ENCODE results near the gene SHC3. TPM values are rescaled to one million over a fixed set of nuclear protein-coding genes. Genes with fewer than 3 reads are reported as not detected.

Gene SHC3
- total and polyA plus RNA-seq, 2 experiments from 2014 or later = 1.3 to 2.9 TPM

DNA sequence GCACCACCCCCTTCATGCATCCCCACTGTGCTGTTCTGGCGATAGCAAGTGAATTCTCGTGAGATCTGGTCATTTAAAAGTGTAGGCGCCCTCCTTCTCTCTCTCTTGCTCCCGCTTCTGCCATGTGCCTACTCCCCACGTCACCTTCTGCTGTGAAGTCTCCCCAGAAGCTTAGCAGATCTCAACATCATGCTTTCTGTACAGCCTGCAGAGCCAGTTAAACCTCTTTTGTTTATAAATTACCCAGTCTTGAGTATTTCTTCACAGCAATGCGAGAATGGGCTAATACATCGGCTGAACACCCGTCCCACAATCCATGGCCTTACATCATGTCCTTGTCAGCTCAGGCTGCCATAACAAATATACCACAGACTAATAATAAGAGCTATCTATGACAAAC lies 17.4 kb downstream of the SHC3 start:
- H3K4me3 ChIP-seq = no peak overlapping the region
- no peaks in the 10 kb centered on the region for H3K27me3 ChIP-seq (ENCODE audit: insufficient read depth)
- no peaks in the 10 kb centered on the region for H3F3A ChIP-seq (replicated peaks; ENCODE audit: low read depth)
- DNase-seq (ENCODE audit: low spot score) (no peak), ATAC-seq (no peak)
- H4K20me1 ChIP-seq (replicated peaks; ENCODE audit: insufficient read depth) = no peaks in the 10 kb centered on the region
- no peak overlapping the region for H3K27ac ChIP-seq (ENCODE audit: low read depth)
- peaks cover 5% of the 10 kb centered on the region; the same call in 2 of the 3 replicates for H3K4me1 Mint-ChIP-seq
- H3K27me3 Mint-ChIP-seq (ENCODE audit: insufficient read depth, low read depth, poor library complexity) = peaks cover 5% of the 10 kb centered on the region
- no peak overlapping the region for H3K4me3 Mint-ChIP-seq
- H3K36me3 ChIP-seq (ENCODE audit: insufficient read depth) = no peaks in the 10 kb centered on the region
- H3K27ac Mint-ChIP-seq = no peak overlapping the region
- H3K79me2 ChIP-seq (replicated peaks; ENCODE audit: insufficient read depth) = no peaks in the 10 kb centered on the region
- no peak for TF ChIP-seq EZH2 (IDR thresholded peaks at IDR 0.05; ENCODE audit: low read depth, unreplicated experiment)
- no peaks in the 10 kb centered on the region for H3K9me2 ChIP-seq (ENCODE audit: insufficient read depth)
- no peaks in the 10 kb centered on the region for H3K4me1 ChIP-seq (ENCODE audit: insufficient read depth)
- no peak overlapping the region for H2AFZ ChIP-seq
- H3K4me2 ChIP-seq = no peak overlapping the region
- H3K36me3 Mint-ChIP-seq (ENCODE audit: low read depth) = peaks cover 3% of the 10 kb centered on the region; the same call in 1 of the 3 replicates
- H3K9me3 Mint-ChIP-seq = no peaks in the 10 kb centered on the region; the same call in 2 of the 3 replicates

DNA sequence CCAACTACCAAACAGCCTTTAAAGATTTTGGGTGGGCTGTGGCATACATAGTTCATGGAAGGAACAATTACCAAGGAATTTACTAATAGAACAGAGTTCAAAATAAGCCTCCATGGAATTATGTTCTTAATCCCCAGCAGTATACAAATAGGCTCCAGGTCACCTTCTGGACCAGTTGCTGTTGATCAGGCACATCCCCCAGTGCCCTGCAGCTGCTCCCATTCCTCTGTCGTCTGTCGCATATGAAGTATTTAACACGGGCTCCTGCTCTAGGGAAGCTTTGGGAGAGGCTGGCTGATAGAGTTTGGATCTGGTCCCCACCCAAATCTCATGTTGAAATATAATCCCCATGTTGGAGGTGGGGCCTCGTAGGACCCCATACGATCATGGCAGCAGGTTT lies 17.8 kb downstream of the SHC3 start:
- H3K36me3 ChIP-seq (ENCODE audit: insufficient read depth) = no peaks in the 10 kb centered on the region
- no peaks in the 10 kb centered on the region for H3K9me2 ChIP-seq (ENCODE audit: insufficient read depth)
- H4K20me1 ChIP-seq (replicated peaks; ENCODE audit: insufficient read depth) = no peaks in the 10 kb centered on the region
- peaks cover 5% of the 10 kb centered on the region for H3K27me3 Mint-ChIP-seq (ENCODE audit: insufficient read depth, low read depth, poor library complexity)
- H3K27me3 ChIP-seq (ENCODE audit: insufficient read depth) = no peaks in the 10 kb centered on the region
- no peaks in the 10 kb centered on the region for H3K79me2 ChIP-seq (replicated peaks; ENCODE audit: insufficient read depth)
- TF ChIP-seq POLR2AphosphoS5 (IDR thresholded peaks at IDR 0.05; ENCODE audit: low read depth) (no peak), NANOG (IDR thresholded peaks at IDR 0.05; ENCODE audit: borderline replicate concordance) (no peak), JUNB (IDR thresholded peaks at IDR 0.05; ENCODE audit: unreplicated experiment) (no peak)
- ATAC-seq (no peak), DNase-seq (ENCODE audit: low spot score) (peak; percentile 18)
- H3K36me3 Mint-ChIP-seq (ENCODE audit: low read depth) = peaks cover 3% of the 10 kb centered on the region; the same call in 1 of the 3 replicates
- H3K27ac ChIP-seq (ENCODE audit: low read depth) = no peak overlapping the region
- no peaks in the 10 kb centered on the region; the same call in 2 of the 3 replicates for H3K9me3 Mint-ChIP-seq
- H2AFZ ChIP-seq = no peak overlapping the region
- H3K27ac Mint-ChIP-seq = no peak overlapping the region
- H3K4me3 Mint-ChIP-seq = no peak overlapping the region
- peaks cover 5% of the 10 kb centered on the region; the same call in 2 of the 3 replicates for H3K4me1 Mint-ChIP-seq
- H3K4me1 ChIP-seq (ENCODE audit: insufficient read depth) = no peaks in the 10 kb centered on the region
- H3F3A ChIP-seq (replicated peaks; ENCODE audit: low read depth) = no peaks in the 10 kb centered on the region
- H3K4me2 ChIP-seq = no peak overlapping the region
- H3K4me3 ChIP-seq = no peak overlapping the region

DNA sequence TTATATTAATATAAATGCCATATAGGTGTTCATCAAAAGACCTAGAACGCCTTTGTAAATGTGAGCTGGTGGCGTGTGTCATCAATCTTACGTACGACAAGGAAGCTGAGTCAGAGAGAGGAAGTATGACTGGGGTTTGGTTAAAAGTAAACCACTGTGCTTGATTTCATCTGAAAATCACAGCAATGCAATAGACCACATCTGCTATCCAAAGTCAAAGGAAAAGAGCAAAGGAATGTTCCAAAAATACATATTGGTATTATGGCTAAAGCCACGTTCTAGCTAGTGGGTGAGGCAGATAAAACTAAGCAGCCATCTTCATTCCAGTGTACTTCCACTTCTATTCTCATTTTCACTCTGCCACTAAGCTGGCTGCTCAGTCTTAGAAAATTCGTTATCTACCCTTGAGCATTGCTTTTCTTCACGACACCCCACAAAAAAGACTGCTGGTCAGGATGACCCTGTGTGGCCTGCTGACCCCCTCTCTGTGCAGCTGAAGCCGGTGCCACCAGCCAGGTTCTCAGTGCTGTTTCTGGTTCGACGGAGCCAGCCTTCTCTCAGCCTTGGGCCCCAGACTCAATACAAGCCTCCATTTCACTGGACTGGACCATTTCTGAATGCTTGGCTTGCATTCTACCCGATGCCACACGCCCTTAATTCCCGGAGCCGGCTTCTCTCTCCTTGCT lies 23.8 kb downstream of the SHC3 start:
- H3K36me3 ChIP-seq (ENCODE audit: insufficient read depth) = no peaks in the 10 kb centered on the region
- Mint-ChIP-seq H3K4me1 (no peaks in the 10 kb centered on the region), H3K27ac (no peak overlapping the region), H3K27me3 (ENCODE audit: insufficient read depth, low read depth, poor library complexity) (no peaks in the 10 kb centered on the region), H3K36me3 (ENCODE audit: low read depth) (no peaks in the 10 kb centered on the region), H3K4me3 (no peak overlapping the region), H3K9me3 (no peaks in the 10 kb centered on the region)
- no peak for ATAC-seq
- no peaks in the 10 kb centered on the region for H3K4me1 ChIP-seq (ENCODE audit: insufficient read depth)
- H3K4me2 ChIP-seq = no peak overlapping the region
- H3K27ac ChIP-seq (ENCODE audit: low read depth) = no peak overlapping the region
- no peaks in the 10 kb centered on the region for H3F3A ChIP-seq (replicated peaks; ENCODE audit: low read depth)
- no peaks in the 10 kb centered on the region for H4K20me1 ChIP-seq (replicated peaks; ENCODE audit: insufficient read depth)
- no peak for DNase-seq (ENCODE audit: low spot score)
- no peak overlapping the region for H2AFZ ChIP-seq
- no peaks in the 10 kb centered on the region for H3K79me2 ChIP-seq (replicated peaks; ENCODE audit: insufficient read depth)
- H3K27me3 ChIP-seq (ENCODE audit: insufficient read depth) = no peaks in the 10 kb centered on the region
- no peak overlapping the region for H3K4me3 ChIP-seq
- TF ChIP-seq JUNB (IDR thresholded peaks at IDR 0.05; ENCODE audit: unreplicated experiment) = no peak
- no peak for TF ChIP-seq POLR2AphosphoS5 (IDR thresholded peaks at IDR 0.05; ENCODE audit: low read depth)
- no peak for TF ChIP-seq CREB1 (CRISPR knock-in tag; IDR thresholded peaks at IDR 0.05; ENCODE audit: low read depth)
- H3K9me2 ChIP-seq (ENCODE audit: insufficient read depth) = no peaks in the 10 kb centered on the region

All from GM23338 (cell line).